Measurements from ENCODE around the gene ZNF761. TPM values are rescaled to one million over a fixed set of nuclear protein-coding genes. Genes with fewer than 3 reads are reported as not detected.
"Not testable (repeated sequence)": the region's sequence is repeated elsewhere in the genome, so short reads cannot be mapped to it uniquely, and the experiment has no call there.

ZNF761 gene
- total RNA-seq, 1 experiment from 2014 or later, result 29.6 TPM

DNA sequence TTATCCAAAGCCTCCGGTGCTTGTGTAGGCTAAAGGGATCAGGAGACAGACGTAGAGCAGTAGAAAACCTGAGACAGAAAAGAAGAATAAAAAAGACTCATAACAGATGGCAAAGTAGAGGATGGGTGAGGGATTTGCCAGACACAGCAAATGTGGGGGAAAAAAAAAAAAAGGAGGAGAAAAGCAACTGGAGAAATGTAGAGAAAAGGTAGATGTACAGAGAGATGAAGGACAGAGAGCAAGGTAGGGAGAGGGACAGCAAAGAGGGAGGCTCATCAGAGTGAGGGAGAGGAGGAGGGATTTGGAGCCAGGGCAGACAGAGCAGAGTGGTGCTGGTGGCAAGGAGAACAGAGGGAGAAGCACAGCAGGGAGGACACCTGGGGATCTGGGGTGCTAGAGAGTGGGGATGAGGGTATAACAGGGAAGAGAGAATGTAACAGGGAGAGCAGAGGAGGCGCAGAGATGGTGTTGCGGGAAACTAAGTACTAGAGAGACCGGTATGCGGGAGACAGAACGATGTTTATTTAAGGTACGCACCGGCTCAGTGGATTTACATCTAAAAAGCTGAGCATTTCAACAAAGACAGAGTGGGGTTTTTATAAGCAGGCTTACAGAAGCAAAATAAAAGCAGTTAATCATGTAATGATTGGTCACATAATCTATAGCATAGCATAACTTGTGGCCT, 35.8 kb upstream of the ZNF761 start:
- not testable (repeated sequence) for H3K27me3 ChIP-seq (ENCODE audit: low read length); H4K20me1 ChIP-seq (ENCODE audit: insufficient read depth, low read depth, low read length); H3K9me2 ChIP-seq (replicated peaks; ENCODE audit: insufficient read depth, low read length); H2AFZ ChIP-seq (ENCODE audit: low read length); DNase-seq; H3K27ac ChIP-seq (ENCODE audit: low read length)
- Histone ChIP-seq H3K79me2 (ENCODE audit: low read length) (peaks cover 47% of the 10 kb centered on the region), H3K4me2 (ENCODE audit: low read depth, low read length, poor library complexity, severe bottlenecking) (peak overlapping the region; percentile 87), H3K9me3 (ENCODE audit: low read length) (peaks cover 13% of the 10 kb centered on the region), H3K4me3 (ENCODE audit: low read length) (peak overlapping the region; percentile 78), H3K9ac (ENCODE audit: low read length) (peak overlapping the region; percentile 78), H3K4me1 (ENCODE audit: low read length) (peaks cover 12% of the 10 kb centered on the region), H3K36me3 (ENCODE audit: insufficient read depth, low read length) (peaks cover 38% of the 10 kb centered on the region)

DNA sequence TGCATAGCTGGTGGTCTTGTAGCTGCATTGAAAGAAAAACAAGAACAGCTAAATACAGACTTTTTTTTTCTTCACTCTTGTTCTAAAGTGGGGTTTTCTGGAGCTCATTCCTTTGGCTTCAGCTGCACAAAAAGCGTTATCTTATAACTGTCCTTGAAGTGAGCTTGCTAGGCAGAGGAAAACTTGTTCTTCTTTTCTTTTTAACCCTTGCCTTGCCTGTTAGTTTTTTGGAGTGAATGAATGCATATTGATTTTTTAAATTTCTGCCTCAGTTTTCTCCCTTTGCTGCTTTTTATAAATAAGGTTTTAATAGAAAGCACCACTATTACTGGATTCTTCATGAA, 35.3 kb upstream of the ZNF761 start:
- H3K9me3 ChIP-seq (ENCODE audit: low read length), result peaks cover 15% of the 10 kb centered on the region
- no peak for DNase-seq
- H3K4me2 ChIP-seq (ENCODE audit: low read depth, low read length, poor library complexity, severe bottlenecking), result peak overlapping the region; percentile 87
- H2AFZ ChIP-seq (ENCODE audit: low read length), result no peak overlapping the region
- peaks cover 42% of the 10 kb centered on the region for H3K36me3 ChIP-seq (ENCODE audit: insufficient read depth, low read length)
- peak overlapping the region; percentile 78 for H3K4me3 ChIP-seq (ENCODE audit: low read length)
- no peaks in the 10 kb centered on the region for H4K20me1 ChIP-seq (ENCODE audit: insufficient read depth, low read depth, low read length)
- no peak overlapping the region for H3K27ac ChIP-seq (ENCODE audit: low read length)
- H3K4me1 ChIP-seq (ENCODE audit: low read length), result peaks cover 12% of the 10 kb centered on the region
- H3K9me2 ChIP-seq (replicated peaks; ENCODE audit: insufficient read depth, low read length), result no peaks in the 10 kb centered on the region
- peak overlapping the region; percentile 78 for H3K9ac ChIP-seq (ENCODE audit: low read length)
- H3K79me2 ChIP-seq (ENCODE audit: low read length), result peaks cover 48% of the 10 kb centered on the region
- H3K27me3 ChIP-seq (ENCODE audit: low read length), result no peaks in the 10 kb centered on the region

GRCh38 chr19:53397918-53398317, 33.9 kb upstream of the ZNF761 start:
- not testable (repeated sequence) for H2AFZ ChIP-seq (ENCODE audit: low read length)

GRCh38 chr19:53409505-53410204, 22.1 kb upstream of the ZNF761 start:
- H2AFZ ChIP-seq (ENCODE audit: low read length), result no peak overlapping the region
- no peak overlapping the region for H3K4me3 ChIP-seq (ENCODE audit: low read length)
- no peaks in the 10 kb centered on the region for H3K27me3 ChIP-seq (ENCODE audit: low read length)
- H3K4me1 ChIP-seq (ENCODE audit: low read length), result no peaks in the 10 kb centered on the region
- H3K9me2 ChIP-seq (replicated peaks; ENCODE audit: insufficient read depth, low read length), result no peaks in the 10 kb centered on the region
- peaks cover 70% of the 10 kb centered on the region for H3K36me3 ChIP-seq (ENCODE audit: insufficient read depth, low read length)
- peaks cover 66% of the 10 kb centered on the region for H3K9me3 ChIP-seq (ENCODE audit: low read length)
- no peak overlapping the region for H3K9ac ChIP-seq (ENCODE audit: low read length)
- H3K79me2 ChIP-seq (ENCODE audit: low read length), result 0 out of 2 replicates have a peak, but pooled peaks cover 2% of the 10 kb centered on the region
- H3K27ac ChIP-seq (ENCODE audit: low read length), result no peak overlapping the region
- no peaks in the 10 kb centered on the region for H4K20me1 ChIP-seq (ENCODE audit: insufficient read depth, low read depth, low read length)
- DNase-seq, result no peak
- no peak overlapping the region for H3K4me2 ChIP-seq (ENCODE audit: low read depth, low read length, poor library complexity, severe bottlenecking)

More at GRCh38 chr19:53397918-53398317, 33.9 kb upstream of the ZNF761 start:
- not testable (repeated sequence) for DNase-seq; H3K4me2 ChIP-seq (ENCODE audit: low read depth, low read length, poor library complexity, severe bottlenecking); H3K27ac ChIP-seq (ENCODE audit: low read length); H3K9ac ChIP-seq (ENCODE audit: low read length); H3K9me2 ChIP-seq (replicated peaks; ENCODE audit: insufficient read depth, low read length); H3K4me3 ChIP-seq (ENCODE audit: low read length); H4K20me1 ChIP-seq (ENCODE audit: insufficient read depth, low read depth, low read length); H3K27me3 ChIP-seq (ENCODE audit: low read length)
- peaks cover 12% of the 10 kb centered on the region for H3K4me1 ChIP-seq (ENCODE audit: low read length)
- H3K79me2 ChIP-seq (ENCODE audit: low read length), result peaks cover 48% of the 10 kb centered on the region
- H3K9me3 ChIP-seq (ENCODE audit: low read length), result peaks cover 20% of the 10 kb centered on the region
- peaks cover 56% of the 10 kb centered on the region for H3K36me3 ChIP-seq (ENCODE audit: insufficient read depth, low read length)

GRCh38 chr19:53420520-53421315, 11.1 kb upstream of the ZNF761 start:
- H3K27ac ChIP-seq (ENCODE audit: low read length); H3K4me3 ChIP-seq (ENCODE audit: low read length): not testable (repeated sequence)

DNA sequence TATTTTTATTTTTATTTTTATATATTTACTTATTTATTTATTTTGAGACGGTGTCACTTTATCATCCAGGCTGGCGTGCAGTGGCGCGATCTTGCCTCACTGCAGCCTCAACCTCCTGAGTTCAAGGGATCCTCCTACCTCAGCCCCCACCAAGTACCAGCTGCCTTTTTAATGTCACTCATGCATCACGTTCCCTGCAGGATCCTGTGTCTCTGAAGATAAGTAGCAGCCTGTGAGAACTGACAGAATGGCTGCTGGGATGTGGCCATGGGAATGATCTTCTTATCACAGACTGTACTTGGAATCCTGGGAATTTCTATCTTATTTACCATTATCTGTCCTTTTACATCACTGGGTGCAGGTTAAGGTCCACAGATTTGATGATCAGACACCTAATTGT, 9.2 kb upstream of the ZNF761 start:
- H3K4me2 ChIP-seq (ENCODE audit: low read depth, low read length, poor library complexity, severe bottlenecking), result no peak overlapping the region
- no peaks in the 10 kb centered on the region for H3K9me2 ChIP-seq (replicated peaks; ENCODE audit: insufficient read depth, low read length)
- no peak overlapping the region for H3K4me3 ChIP-seq (ENCODE audit: low read length)
- H3K27ac ChIP-seq (ENCODE audit: low read length), result no peak overlapping the region
- H3K9ac ChIP-seq (ENCODE audit: low read length), result no peak overlapping the region
- H3K27me3 ChIP-seq (ENCODE audit: low read length), result no peaks in the 10 kb centered on the region
- H4K20me1 ChIP-seq (ENCODE audit: insufficient read depth, low read depth, low read length), result no peaks in the 10 kb centered on the region
- no peaks in the 10 kb centered on the region for H3K36me3 ChIP-seq (ENCODE audit: insufficient read depth, low read length)
- H3K4me1 ChIP-seq (ENCODE audit: low read length), result no peaks in the 10 kb centered on the region
- no peaks in the 10 kb centered on the region for H3K9me3 ChIP-seq (ENCODE audit: low read length)
- H3K79me2 ChIP-seq (ENCODE audit: low read length), result no peaks in the 10 kb centered on the region
- DNase-seq, result no peak
- no peak overlapping the region for H2AFZ ChIP-seq (ENCODE audit: low read length)

More at GRCh38 chr19:53420520-53421315, 11.1 kb upstream of the ZNF761 start:
- H3K4me1 ChIP-seq (ENCODE audit: low read length); H2AFZ ChIP-seq (ENCODE audit: low read length); H3K9me2 ChIP-seq (replicated peaks; ENCODE audit: insufficient read depth, low read length); H3K79me2 ChIP-seq (ENCODE audit: low read length); H3K4me2 ChIP-seq (ENCODE audit: low read depth, low read length, poor library complexity, severe bottlenecking); H3K9me3 ChIP-seq (ENCODE audit: low read length); DNase-seq; H4K20me1 ChIP-seq (ENCODE audit: insufficient read depth, low read depth, low read length); H3K27me3 ChIP-seq (ENCODE audit: low read length); H3K36me3 ChIP-seq (ENCODE audit: insufficient read depth, low read length); H3K9ac ChIP-seq (ENCODE audit: low read length): not testable (repeated sequence)

GRCh38 chr19:53423074-53423473, 8.7 kb upstream of the ZNF761 start:
- not testable (repeated sequence) for H2AFZ ChIP-seq (ENCODE audit: low read length); DNase-seq

DNA sequence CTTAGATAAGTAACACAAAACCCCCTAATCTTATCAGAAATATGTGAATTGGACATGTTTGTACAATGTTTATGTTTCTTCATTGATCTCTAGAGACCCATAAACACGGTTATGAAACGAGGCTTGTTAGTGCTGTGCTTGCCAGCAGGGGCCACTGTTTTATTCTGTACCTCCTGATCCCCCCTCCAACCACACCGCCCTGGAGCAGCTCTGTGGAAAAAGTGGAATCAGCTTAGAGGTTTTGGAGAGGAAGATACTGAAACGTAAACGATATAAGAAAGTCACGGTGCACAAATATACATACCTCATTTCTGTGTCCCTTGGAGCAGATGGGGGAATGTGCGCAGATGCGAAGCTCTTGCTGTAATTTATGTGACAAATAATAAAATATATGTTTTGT, 8.1 kb upstream of the ZNF761 start:
- not testable (repeated sequence) for DNase-seq; H3K4me2 ChIP-seq (ENCODE audit: low read depth, low read length, poor library complexity, severe bottlenecking); H3K9ac ChIP-seq (ENCODE audit: low read length); H3K27ac ChIP-seq (ENCODE audit: low read length); H3K27me3 ChIP-seq (ENCODE audit: low read length); H3K4me1 ChIP-seq (ENCODE audit: low read length); H2AFZ ChIP-seq (ENCODE audit: low read length); H3K79me2 ChIP-seq (ENCODE audit: low read length); H3K9me3 ChIP-seq (ENCODE audit: low read length); H3K9me2 ChIP-seq (replicated peaks; ENCODE audit: insufficient read depth, low read length); H3K36me3 ChIP-seq (ENCODE audit: insufficient read depth, low read length); H4K20me1 ChIP-seq (ENCODE audit: insufficient read depth, low read depth, low read length); H3K4me3 ChIP-seq (ENCODE audit: low read length)

More at GRCh38 chr19:53423074-53423473, 8.7 kb upstream of the ZNF761 start:
- H3K36me3 ChIP-seq (ENCODE audit: insufficient read depth, low read length); H3K4me3 ChIP-seq (ENCODE audit: low read length); H3K79me2 ChIP-seq (ENCODE audit: low read length); H3K4me2 ChIP-seq (ENCODE audit: low read depth, low read length, poor library complexity, severe bottlenecking); H3K4me1 ChIP-seq (ENCODE audit: low read length); H3K27ac ChIP-seq (ENCODE audit: low read length); H3K9me2 ChIP-seq (replicated peaks; ENCODE audit: insufficient read depth, low read length); H3K27me3 ChIP-seq (ENCODE audit: low read length); H3K9me3 ChIP-seq (ENCODE audit: low read length); H4K20me1 ChIP-seq (ENCODE audit: insufficient read depth, low read depth, low read length); H3K9ac ChIP-seq (ENCODE audit: low read length): not testable (repeated sequence)

All from Karpas-422 (cell line).